Measurements from ENCODE around the gene ATF6B. TPM values are rescaled to one million over a fixed set of nuclear protein-coding genes. Genes with fewer than 3 reads are reported as not detected.

Gene ATF6B
- total RNA-seq, 1 donor from 2014 or later: 95.0 TPM

- Mint-ChIP-seq H3K9me3 (ENCODE audit: low read depth) (no peaks in the 10 kb centered on the region), H3K4me1 (ENCODE audit: low read depth) (peaks cover 27% of the 10 kb centered on the region), H3K27me3 (no peaks in the 10 kb centered on the region), H3K27ac (peak overlapping the region; percentile 99), H3K4me3 (ENCODE audit: low read depth) (peak overlapping the region; percentile 100), H3K36me3 (ENCODE audit: insufficient read depth) (peaks cover 16% of the 10 kb centered on the region)
- no peak for TF ChIP-seq CTCF (IDR thresholded peaks at IDR 0.05; ENCODE audit: unreplicated experiment)
- DNase-seq (ENCODE audit: low spot score, unreplicated experiment): no peak
Observed at GRCh38 chr6:32127409-32127716, 683 bp downstream of the ATF6B start.

GRCh38 chr6:32126880-32127279 is 1.2 kb downstream of the ATF6B start:
- Mint-ChIP-seq H3K4me3 (ENCODE audit: low read depth) (peak overlapping the region; percentile 100), H3K27me3 (no peaks in the 10 kb centered on the region), H3K36me3 (ENCODE audit: insufficient read depth) (peaks cover 19% of the 10 kb centered on the region), H3K27ac (peak overlapping the region; percentile 99), H3K9me3 (ENCODE audit: low read depth) (no peaks in the 10 kb centered on the region), H3K4me1 (ENCODE audit: low read depth) (peaks cover 27% of the 10 kb centered on the region)
- no peak for TF ChIP-seq CTCF (IDR thresholded peaks at IDR 0.05; ENCODE audit: unreplicated experiment)
- DNase-seq (ENCODE audit: low spot score, unreplicated experiment): no peak

- no peak for TF ChIP-seq CTCF (IDR thresholded peaks at IDR 0.05; ENCODE audit: unreplicated experiment)
Observed at GRCh38 chr6:32123681-32124080, 4.4 kb downstream of the ATF6B start.

GRCh38 chr6:32120573-32121059 is 7.4 kb downstream of the ATF6B start:
- DNase-seq (ENCODE audit: low spot score, unreplicated experiment): no peak
- no peaks in the 10 kb centered on the region for H3K27me3 Mint-ChIP-seq
- H3K4me3 Mint-ChIP-seq (ENCODE audit: low read depth): no peak overlapping the region
- TF ChIP-seq CTCF (IDR thresholded peaks at IDR 0.05; ENCODE audit: unreplicated experiment): no peak
- peaks cover 9% of the 10 kb centered on the region for H3K4me1 Mint-ChIP-seq (ENCODE audit: low read depth)
- H3K27ac Mint-ChIP-seq: no peak overlapping the region
- H3K36me3 Mint-ChIP-seq (ENCODE audit: insufficient read depth): peaks cover 39% of the 10 kb centered on the region
- H3K9me3 Mint-ChIP-seq (ENCODE audit: low read depth): no peaks in the 10 kb centered on the region

More at GRCh38 chr6:32123681-32124080, 4.4 kb downstream of the ATF6B start:
- Mint-ChIP-seq H3K4me3 (ENCODE audit: low read depth) (no peak overlapping the region), H3K27ac (no peak overlapping the region), H3K27me3 (no peaks in the 10 kb centered on the region), H3K9me3 (ENCODE audit: low read depth) (no peaks in the 10 kb centered on the region), H3K4me1 (ENCODE audit: low read depth) (peaks cover 28% of the 10 kb centered on the region), H3K36me3 (ENCODE audit: insufficient read depth) (peaks cover 33% of the 10 kb centered on the region)
- DNase-seq (ENCODE audit: low spot score, unreplicated experiment): no peak

- TF ChIP-seq CTCF (IDR thresholded peaks at IDR 0.05; ENCODE audit: unreplicated experiment): peak; percentile 92
- no peaks in the 10 kb centered on the region for H3K27me3 Mint-ChIP-seq
- H3K9me3 Mint-ChIP-seq (ENCODE audit: low read depth): no peaks in the 10 kb centered on the region
- H3K27ac Mint-ChIP-seq: peak overlapping the region; percentile 91
- H3K4me1 Mint-ChIP-seq (ENCODE audit: low read depth): peaks cover 9% of the 10 kb centered on the region
- DNase-seq (ENCODE audit: low spot score, unreplicated experiment): peak; percentile 75
- H3K36me3 Mint-ChIP-seq (ENCODE audit: insufficient read depth): peaks cover 36% of the 10 kb centered on the region
- H3K4me3 Mint-ChIP-seq (ENCODE audit: low read depth): no peak overlapping the region
Observed at GRCh38 chr6:32118782-32119628, 9.0 kb downstream of the ATF6B start.

All from progenitor cell of endocrine pancreas (in vitro differentiated cells).